Measurements from ENCODE around the gene FOXP1.

FOXP1 gene

GRCh38 chr3:71621825-71622537, 38.5 kb upstream of the FOXP1 start:
- H3K27me3 ChIP-seq (ENCODE audit: insufficient read depth, low read depth, severe bottlenecking), result peaks cover 3% of the 10 kb centered on the region
- H3K27ac ChIP-seq, result no peak overlapping the region
- TF ChIP-seq CTCF (IDR thresholded peaks at IDR 0.05; ENCODE audit: low read depth, low read length), result no peak
- no peaks in the 10 kb centered on the region for H3K36me3 ChIP-seq
- DNase-seq, result no peak
- no peaks in the 10 kb centered on the region for H3K9me3 ChIP-seq (ENCODE audit: severe bottlenecking)
- no peak overlapping the region for H3K4me3 ChIP-seq (ENCODE audit: low read depth, low read length)

- TF ChIP-seq CTCF (IDR thresholded peaks at IDR 0.05; ENCODE audit: low read depth, low read length), result no peak
- Histone ChIP-seq H3K27ac (no peak overlapping the region), H3K4me3 (ENCODE audit: low read depth, low read length) (no peak overlapping the region), H3K27me3 (ENCODE audit: insufficient read depth, low read depth, severe bottlenecking) (peaks cover 3% of the 10 kb centered on the region), H3K36me3 (no peaks in the 10 kb centered on the region), H3K9me3 (ENCODE audit: severe bottlenecking) (no peaks in the 10 kb centered on the region)
- DNase-seq, result no peak
Observed at GRCh38 chr3:71618538-71618937, 35.0 kb upstream of the FOXP1 start.

GRCh38 chr3:71616571-71617021, 33.1 kb upstream of the FOXP1 start:
- Histone ChIP-seq H3K27ac (no peak overlapping the region), H3K27me3 (ENCODE audit: insufficient read depth, low read depth, severe bottlenecking) (peaks cover 3% of the 10 kb centered on the region), H3K9me3 (ENCODE audit: severe bottlenecking) (no peaks in the 10 kb centered on the region), H3K36me3 (no peaks in the 10 kb centered on the region), H3K4me3 (ENCODE audit: low read depth, low read length) (no peak overlapping the region)
- TF ChIP-seq CTCF (IDR thresholded peaks at IDR 0.05; ENCODE audit: low read depth, low read length), result no peak
- no peak for DNase-seq

GRCh38 chr3:71614869-71615268, 31.3 kb upstream of the FOXP1 start:
- H3K36me3 ChIP-seq, result no peaks in the 10 kb centered on the region
- no peak overlapping the region for H3K27ac ChIP-seq
- no peak overlapping the region for H3K4me3 ChIP-seq (ENCODE audit: low read depth, low read length)
- no peaks in the 10 kb centered on the region for H3K27me3 ChIP-seq (ENCODE audit: insufficient read depth, low read depth, severe bottlenecking)
- no peaks in the 10 kb centered on the region for H3K9me3 ChIP-seq (ENCODE audit: severe bottlenecking)
- no peak for DNase-seq
- TF ChIP-seq CTCF (IDR thresholded peaks at IDR 0.05; ENCODE audit: low read depth, low read length), result no peak

- H3K36me3 ChIP-seq, result no peaks in the 10 kb centered on the region
- H3K4me3 ChIP-seq (ENCODE audit: low read depth, low read length), result no peak overlapping the region
- no peak overlapping the region for H3K27ac ChIP-seq
- DNase-seq, result no peak
- H3K27me3 ChIP-seq (ENCODE audit: insufficient read depth, low read depth, severe bottlenecking), result no peaks in the 10 kb centered on the region
- no peaks in the 10 kb centered on the region for H3K9me3 ChIP-seq (ENCODE audit: severe bottlenecking)
- no peak for TF ChIP-seq CTCF (IDR thresholded peaks at IDR 0.05; ENCODE audit: low read depth, low read length)
Observed at GRCh38 chr3:71614426-71614825, 30.9 kb upstream of the FOXP1 start.

- Histone ChIP-seq H3K9me3 (ENCODE audit: severe bottlenecking) (no peaks in the 10 kb centered on the region), H3K4me3 (ENCODE audit: low read depth, low read length) (no peak overlapping the region), H3K36me3 (no peaks in the 10 kb centered on the region), H3K27me3 (ENCODE audit: insufficient read depth, low read depth, severe bottlenecking) (no peaks in the 10 kb centered on the region), H3K27ac (no peak overlapping the region)
- no peak for DNase-seq
- no peak for TF ChIP-seq CTCF (IDR thresholded peaks at IDR 0.05; ENCODE audit: low read depth, low read length)
Observed at GRCh38 chr3:71611099-71611498, 27.6 kb upstream of the FOXP1 start.

Measured in WERI-Rb-1 (cell line).